Measurements from ENCODE around the gene PRSS2.

DNA sequence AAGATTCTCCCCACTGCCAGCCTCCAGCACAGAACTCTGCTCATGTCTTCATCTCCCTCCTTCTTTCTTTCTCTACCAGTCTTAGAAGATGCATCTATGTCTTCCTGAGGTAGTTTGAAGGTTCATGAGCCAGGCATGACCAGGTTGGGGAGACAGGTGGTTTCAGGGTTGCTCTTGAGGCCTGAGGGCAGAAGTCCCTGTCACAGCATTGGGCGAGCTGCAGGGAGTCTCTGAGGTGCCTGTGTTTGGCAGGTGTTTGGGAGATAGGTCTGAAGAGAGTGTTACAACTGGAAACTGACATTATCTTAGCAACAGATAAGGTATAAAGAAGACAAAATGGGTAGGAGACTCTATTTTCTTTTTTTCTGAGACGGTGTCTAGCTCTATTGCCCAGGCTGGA lies 18.7 kb downstream of the PRSS2 start:
- TF ChIP-seq CTCF (IDR thresholded peaks at IDR 0.05) = no peak
- TF ChIP-seq POLR2AphosphoS5 (IDR thresholded peaks at IDR 0.05) = no peak
- TF ChIP-seq POLR2A (IDR thresholded peaks at IDR 0.05) = no peak
